Astrocyte (in vitro differentiated cells and primary cell): ENCODE results near the gene DEFB132. TPM values are rescaled to one million over a fixed set of nuclear protein-coding genes. Genes with fewer than 3 reads are reported as not detected.
A peak's percentile ranks its signal among the peaks of the same experiment; 100 is the strongest.

Experiments used
- DNase-seq: peaks from one replicate; pipeline ENCODE4 v3.0.0-alpha.2; 2010; ENCODE audit warnings: low read depth
- FAIRE-seq: peaks from 2 replicates; lab custom pipeline; 2011; peaks lifted over from hg19 to GRCh38; lab: Jason Lieb, UNC
- H2AFZ ChIP-seq: 2 replicates; pipeline ENCODE4 v1.6.0; 2012; ENCODE audit warnings: low read depth, low read length, inconsistent platforms
- H3K27ac ChIP-seq: 2 replicates; pipeline ENCODE4 v1.5.1; 2011; ENCODE audit warnings: low read depth, low read length, inconsistent platforms
- H3K27me3 ChIP-seq: 2 replicates; pipeline ENCODE4 v1.6.0; 2011; ENCODE audit warnings: low read length, inconsistent platforms; ENCODE audit not compliant: insufficient read depth
- H3K36me3 ChIP-seq: 2 replicates; pipeline ENCODE4 v1.5.1; 2011; ENCODE audit warnings: low read length, inconsistent platforms; ENCODE audit not compliant: insufficient read depth
- H3K4me1 ChIP-seq: 2 replicates; pipeline ENCODE4 v1.5.1; 2011; ENCODE audit warnings: low read length, inconsistent platforms; ENCODE audit not compliant: insufficient read depth
- H3K4me2 ChIP-seq: 2 replicates; pipeline ENCODE4 v1.6.0; 2012; ENCODE audit warnings: low read length, inconsistent platforms
- H3K4me3 ChIP-seq: 2 replicates; pipeline ENCODE4 v1.5.1; 2011; ENCODE audit warnings: low read depth, mild to moderate bottlenecking, low read length, inconsistent platforms; ENCODE audit not compliant: insufficient read depth
- H3K79me2 ChIP-seq: 2 replicates; pipeline ENCODE4 v1.6.0; 2012; ENCODE audit warnings: mild to moderate bottlenecking, low read length, inconsistent platforms; ENCODE audit not compliant: insufficient read depth
- H3K9ac ChIP-seq: 2 replicates; pipeline ENCODE4 v1.6.0; 2012; ENCODE audit warnings: mild to moderate bottlenecking, low read length, inconsistent platforms
- H3K9me3 ChIP-seq: 2 replicates; pipeline ENCODE4 v1.5.1; 2012; ENCODE audit warnings: low read depth, mild to moderate bottlenecking, low read length, inconsistent platforms; ENCODE audit not compliant: insufficient read depth
- H4K20me1 ChIP-seq: 2 replicates; pipeline ENCODE4 v1.6.0; 2012; ENCODE audit warnings: low read length, inconsistent platforms; ENCODE audit not compliant: insufficient read depth
- H3K27ac Mint-ChIP-seq: one replicate; pipeline ENCODE4 v1.8.0; 2021; ENCODE audit warnings: mild to moderate bottlenecking, mixed read lengths; ENCODE audit not compliant: unreplicated experiment
- H3K27me3 Mint-ChIP-seq: one replicate; pipeline ENCODE4 v1.8.0; 2021; ENCODE audit warnings: low read depth, mixed read lengths; ENCODE audit not compliant: unreplicated experiment
- H3K36me3 Mint-ChIP-seq: one replicate; pipeline ENCODE4 v1.8.0; 2021; ENCODE audit warnings: low read depth, mixed read lengths; ENCODE audit not compliant: unreplicated experiment
- H3K4me1 Mint-ChIP-seq: one replicate; pipeline ENCODE4 v1.8.0; 2021; ENCODE audit warnings: low read depth, mixed read lengths; ENCODE audit not compliant: unreplicated experiment
- H3K4me3 Mint-ChIP-seq: one replicate; pipeline ENCODE4 v1.8.0; 2021; ENCODE audit warnings: mild to moderate bottlenecking, moderate library complexity, mixed read lengths; ENCODE audit not compliant: unreplicated experiment
- H3K9me3 Mint-ChIP-seq: one replicate; pipeline ENCODE4 v1.8.0; 2021; ENCODE audit warnings: mild to moderate bottlenecking, mixed read lengths; ENCODE audit not compliant: unreplicated experiment
- EZH2 ChIP-seq: IDR thresholded peaks from 2 replicates; pipeline ENCODE4 v1.6.1; 2012; ENCODE audit warnings: mild to moderate bottlenecking, low read length, inconsistent platforms; ENCODE audit not compliant: insufficient read depth
- total RNA-seq: library from RNA; stranded (reverse); gene quantifications from 2 replicates; pipeline ENCODE4 v1.2.1, GENCODE V29; 2021
- TF ChIP-seq, protein P1 (sequence below): IDR thresholded peaks from 2 replicates; pipeline ENCODE4 v1.5.1; 2011; ENCODE audit warnings: low read depth, mild to moderate bottlenecking, inconsistent platforms, low read length, moderate library complexity; ENCODE audit not compliant: insufficient read depth

The DEFB132 gene
- total RNA-seq, 1 donor from 2014 or later = not detected

- Mint-ChIP-seq H3K27me3 (no peaks in the 10 kb centered on the region), H3K36me3 (no peaks in the 10 kb centered on the region), H3K4me1 (peaks cover 28% of the 10 kb centered on the region), H3K9me3 (no peaks in the 10 kb centered on the region), H3K4me3 (no peak overlapping the region), H3K27ac (no peak overlapping the region)
- no peak overlapping the region for H3K4me2 ChIP-seq
- H4K20me1 ChIP-seq = peaks cover 7% of the 10 kb centered on the region
- no peak overlapping the region for H3K27ac ChIP-seq
- H3K27me3 ChIP-seq = no peaks in the 10 kb centered on the region
- no peak for FAIRE-seq
- no peak overlapping the region for H3K4me3 ChIP-seq
- H2AFZ ChIP-seq = no peak overlapping the region
- no peak for DNase-seq
- no peaks in the 10 kb centered on the region for H3K9me3 ChIP-seq
- H3K79me2 ChIP-seq = peaks cover 7% of the 10 kb centered on the region
- no peaks in the 10 kb centered on the region for H3K36me3 ChIP-seq
- TF ChIP-seq, protein P1, sequence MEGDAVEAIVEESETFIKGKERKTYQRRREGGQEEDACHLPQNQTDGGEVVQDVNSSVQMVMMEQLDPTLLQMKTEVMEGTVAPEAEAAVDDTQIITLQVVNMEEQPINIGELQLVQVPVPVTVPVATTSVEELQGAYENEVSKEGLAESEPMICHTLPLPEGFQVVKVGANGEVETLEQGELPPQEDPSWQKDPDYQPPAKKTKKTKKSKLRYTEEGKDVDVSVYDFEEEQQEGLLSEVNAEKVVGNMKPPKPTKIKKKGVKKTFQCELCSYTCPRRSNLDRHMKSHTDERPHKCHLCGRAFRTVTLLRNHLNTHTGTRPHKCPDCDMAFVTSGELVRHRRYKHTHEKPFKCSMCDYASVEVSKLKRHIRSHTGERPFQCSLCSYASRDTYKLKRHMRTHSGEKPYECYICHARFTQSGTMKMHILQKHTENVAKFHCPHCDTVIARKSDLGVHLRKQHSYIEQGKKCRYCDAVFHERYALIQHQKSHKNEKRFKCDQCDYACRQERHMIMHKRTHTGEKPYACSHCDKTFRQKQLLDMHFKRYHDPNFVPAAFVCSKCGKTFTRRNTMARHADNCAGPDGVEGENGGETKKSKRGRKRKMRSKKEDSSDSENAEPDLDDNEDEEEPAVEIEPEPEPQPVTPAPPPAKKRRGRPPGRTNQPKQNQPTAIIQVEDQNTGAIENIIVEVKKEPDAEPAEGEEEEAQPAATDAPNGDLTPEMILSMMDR = no peak
- TF ChIP-seq EZH2 = no peak
- H3K4me1 ChIP-seq = peaks cover 22% of the 10 kb centered on the region
- H3K9ac ChIP-seq = no peak overlapping the region
These were observed 48.2 kb downstream of the DEFB132 start for GRCh38 chr20:305745-306144.

DNA sequence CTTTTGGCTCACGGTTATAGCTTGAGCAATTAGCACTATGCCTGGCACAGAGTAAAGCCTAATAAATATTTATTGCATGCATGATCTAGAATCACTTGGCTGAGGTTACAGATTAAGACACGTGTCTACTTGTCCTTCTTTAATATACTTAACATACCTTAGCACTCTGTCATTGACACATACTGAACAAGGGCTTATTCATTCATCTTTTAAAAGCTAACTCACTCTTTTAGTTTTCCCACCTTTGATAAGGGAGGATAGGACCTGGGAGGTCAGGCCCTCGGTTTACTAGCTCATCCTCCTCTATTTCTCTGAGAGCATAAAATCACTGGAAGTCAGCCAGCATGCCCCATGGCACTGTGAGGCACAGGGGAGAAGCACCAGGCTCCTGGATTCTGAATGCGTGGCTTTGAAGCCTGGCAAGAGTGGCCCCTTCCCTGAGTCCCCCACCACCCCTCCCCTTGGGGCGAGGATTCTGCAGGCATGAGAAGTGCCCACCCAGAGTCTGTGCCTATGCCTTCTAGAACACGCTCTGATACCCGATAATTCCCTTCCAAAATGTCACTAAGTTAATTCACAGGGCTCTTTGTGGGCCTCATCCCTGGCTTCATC, 51.0 kb downstream of the DEFB132 start:
- H3K4me3 Mint-ChIP-seq = no peak overlapping the region
- TF ChIP-seq EZH2 = no peak
- TF ChIP-seq, protein P1 = no peak
- DNase-seq (no peak), FAIRE-seq (no peak)
- no peaks in the 10 kb centered on the region for H3K9me3 ChIP-seq
- H3K27me3 ChIP-seq = no peaks in the 10 kb centered on the region
- no peaks in the 10 kb centered on the region for H3K27me3 Mint-ChIP-seq
- no peaks in the 10 kb centered on the region for H3K9me3 Mint-ChIP-seq
- peaks cover 18% of the 10 kb centered on the region for H3K4me1 ChIP-seq
- no peaks in the 10 kb centered on the region for H3K79me2 ChIP-seq
- peak overlapping the region; percentile 93 for H3K4me2 ChIP-seq
- no peaks in the 10 kb centered on the region for H3K36me3 Mint-ChIP-seq
- H3K9ac ChIP-seq = no peak overlapping the region
- H3K4me3 ChIP-seq = no peak overlapping the region
- H3K27ac ChIP-seq = no peak overlapping the region
- H3K27ac Mint-ChIP-seq = no peak overlapping the region
- H4K20me1 ChIP-seq = no peaks in the 10 kb centered on the region
- no peaks in the 10 kb centered on the region for H3K36me3 ChIP-seq
- peaks cover 9% of the 10 kb centered on the region for H3K4me1 Mint-ChIP-seq
- H2AFZ ChIP-seq = peak overlapping the region; percentile 14

DNA sequence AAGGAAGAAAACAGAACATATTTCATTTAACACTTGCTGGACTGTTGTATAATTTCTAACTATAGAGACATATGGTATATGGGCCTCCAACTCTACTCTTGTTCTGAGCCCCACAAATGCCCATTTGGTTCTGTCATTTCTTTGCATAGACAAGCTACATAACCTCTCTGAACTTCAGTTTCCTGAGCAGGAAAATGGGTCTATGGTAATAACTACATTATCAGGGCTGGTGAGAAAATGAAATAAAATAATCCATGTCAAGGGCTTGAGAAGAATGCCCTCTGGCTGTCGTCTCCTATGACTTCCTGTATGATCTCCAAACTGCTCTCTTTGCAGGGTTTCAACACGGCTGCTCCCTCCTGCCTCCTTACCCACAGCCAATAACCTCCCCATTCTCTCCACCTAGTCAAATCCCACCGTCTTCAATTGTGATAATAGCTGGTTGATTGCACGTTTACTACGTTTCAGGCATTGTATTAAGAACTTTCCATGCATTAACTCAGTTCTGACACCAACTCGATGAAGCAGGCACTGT, 51.8 kb downstream of the DEFB132 start:
- Histone ChIP-seq H3K27ac (peak overlapping the region; percentile 96), H3K36me3 (no peaks in the 10 kb centered on the region), H3K4me3 (peak overlapping the region; percentile 59), H3K4me2 (peak overlapping the region; percentile 93), H3K9ac (peak overlapping the region; percentile 88), H3K27me3 (no peaks in the 10 kb centered on the region), H3K9me3 (no peaks in the 10 kb centered on the region), H3K79me2 (no peaks in the 10 kb centered on the region), H3K4me1 (peaks cover 21% of the 10 kb centered on the region), H2AFZ (peak overlapping the region; percentile 80), H4K20me1 (no peaks in the 10 kb centered on the region)
- TF ChIP-seq, protein P1 = no peak
- no peak for TF ChIP-seq EZH2
- Mint-ChIP-seq H3K4me1 (peaks cover 9% of the 10 kb centered on the region), H3K27me3 (no peaks in the 10 kb centered on the region), H3K36me3 (no peaks in the 10 kb centered on the region), H3K27ac (peak overlapping the region; percentile 86), H3K4me3 (peak overlapping the region; percentile 84), H3K9me3 (no peaks in the 10 kb centered on the region)
- DNase-seq (no peak), FAIRE-seq (no peak)
